NB4 (cell line): Measurements from ENCODE around the gene GPR153.

Source experiments
- POLR2A ChIP-seq: IDR thresholded peaks from 2 replicates; pipeline ENCODE4 v1.6.1; 2011; ENCODE audit warnings: mild to moderate bottlenecking; ENCODE audit not compliant: insufficient read length; ENCODE audit errors: extremely low read depth
- TF ChIP-seq, protein P1 (sequence below): IDR thresholded peaks from one replicate; pipeline ENCODE4 v1.5.1; 2012; ENCODE audit warnings: low read depth, low read length

DNA sequence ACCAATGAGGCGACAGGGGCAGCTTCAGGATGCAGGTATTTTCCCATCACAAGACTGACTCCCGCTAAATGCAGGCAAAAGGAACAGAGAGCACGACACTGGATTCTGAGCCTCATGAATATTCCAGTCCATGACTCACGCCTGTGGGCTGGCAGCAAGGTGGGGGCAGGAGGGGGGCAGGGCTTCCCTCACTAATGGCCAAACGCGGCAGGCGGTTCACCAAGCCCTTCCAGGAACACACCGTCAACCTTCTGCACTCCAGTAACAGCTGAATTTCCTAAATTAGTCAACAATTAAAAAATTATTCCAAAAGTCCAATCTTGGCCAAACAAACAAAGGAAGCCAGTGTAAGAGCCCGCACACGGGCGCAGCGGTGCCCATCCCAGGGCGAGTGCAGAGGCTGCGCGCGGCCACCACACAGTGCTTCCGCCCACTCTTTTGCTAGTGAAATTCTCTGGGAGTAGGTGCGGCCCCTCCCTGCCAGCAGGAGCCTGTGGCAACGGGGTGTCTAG is 12.5 kb upstream of the GPR153 start:
- TF ChIP-seq, protein P1, sequence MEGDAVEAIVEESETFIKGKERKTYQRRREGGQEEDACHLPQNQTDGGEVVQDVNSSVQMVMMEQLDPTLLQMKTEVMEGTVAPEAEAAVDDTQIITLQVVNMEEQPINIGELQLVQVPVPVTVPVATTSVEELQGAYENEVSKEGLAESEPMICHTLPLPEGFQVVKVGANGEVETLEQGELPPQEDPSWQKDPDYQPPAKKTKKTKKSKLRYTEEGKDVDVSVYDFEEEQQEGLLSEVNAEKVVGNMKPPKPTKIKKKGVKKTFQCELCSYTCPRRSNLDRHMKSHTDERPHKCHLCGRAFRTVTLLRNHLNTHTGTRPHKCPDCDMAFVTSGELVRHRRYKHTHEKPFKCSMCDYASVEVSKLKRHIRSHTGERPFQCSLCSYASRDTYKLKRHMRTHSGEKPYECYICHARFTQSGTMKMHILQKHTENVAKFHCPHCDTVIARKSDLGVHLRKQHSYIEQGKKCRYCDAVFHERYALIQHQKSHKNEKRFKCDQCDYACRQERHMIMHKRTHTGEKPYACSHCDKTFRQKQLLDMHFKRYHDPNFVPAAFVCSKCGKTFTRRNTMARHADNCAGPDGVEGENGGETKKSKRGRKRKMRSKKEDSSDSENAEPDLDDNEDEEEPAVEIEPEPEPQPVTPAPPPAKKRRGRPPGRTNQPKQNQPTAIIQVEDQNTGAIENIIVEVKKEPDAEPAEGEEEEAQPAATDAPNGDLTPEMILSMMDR, result no peak
- no peak for TF ChIP-seq POLR2A
